ENCODE data around the gene FAM209B.

- TF ChIP-seq CTCF (IDR thresholded peaks at IDR 0.05) (no peak), POLR2A (IDR thresholded peaks at IDR 0.05) (no peak), POLR2AphosphoS5 (IDR thresholded peaks at IDR 0.05) (no peak), EP300 (IDR thresholded peaks at IDR 0.05) (no peak)
These were observed 44.5 kb upstream of the FAM209B start for GRCh38 chr20:56488566-56488965.

Measured in sigmoid colon (tissue), 4 donors.